ENCODE data around the gene IMMP1L.

IMMP1L gene

DNA sequence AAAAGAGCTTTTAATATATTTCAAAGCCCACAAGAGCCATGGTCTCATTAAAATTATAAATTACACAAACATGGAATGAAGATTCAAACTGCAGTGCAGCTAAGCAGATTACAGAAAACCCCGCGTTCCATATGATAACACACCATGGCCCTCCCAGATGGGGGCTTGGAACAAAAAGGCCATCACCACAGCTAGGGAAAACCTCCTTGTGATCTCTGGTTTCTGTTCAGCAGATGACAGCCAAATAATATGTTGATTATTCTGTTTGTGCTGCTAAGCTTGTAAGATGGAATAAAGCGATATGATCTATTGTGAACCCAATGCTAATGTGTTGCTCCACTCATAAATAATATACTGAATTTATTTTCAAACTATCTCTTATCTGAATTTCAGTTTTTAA lies 28.5 kb downstream of the IMMP1L start:
- no peak for DNase-seq (ENCODE audit: low read depth in 1 of 2, low spot score in 1 of 2)
- Histone ChIP-seq H3K4me3 (replicated peaks; ENCODE audit: insufficient read depth, low read length) (no peak overlapping the region), H3K27ac (replicated peaks) (no peak overlapping the region), H3K27me3 (ENCODE audit: insufficient read depth, poor library complexity, severe bottlenecking) (no peaks in the 10 kb centered on the region)
- TF ChIP-seq POLR2AphosphoS5 (IDR thresholded peaks at IDR 0.05; ENCODE audit: low read depth) = no peak
- no peak for TF ChIP-seq SPI1 (IDR thresholded peaks at IDR 0.05; ENCODE audit: borderline replicate concordance, low read depth)
- no peak for TF ChIP-seq GABPA (IDR thresholded peaks at IDR 0.05; ENCODE audit: low read depth)
- TF ChIP-seq, protein P1, sequence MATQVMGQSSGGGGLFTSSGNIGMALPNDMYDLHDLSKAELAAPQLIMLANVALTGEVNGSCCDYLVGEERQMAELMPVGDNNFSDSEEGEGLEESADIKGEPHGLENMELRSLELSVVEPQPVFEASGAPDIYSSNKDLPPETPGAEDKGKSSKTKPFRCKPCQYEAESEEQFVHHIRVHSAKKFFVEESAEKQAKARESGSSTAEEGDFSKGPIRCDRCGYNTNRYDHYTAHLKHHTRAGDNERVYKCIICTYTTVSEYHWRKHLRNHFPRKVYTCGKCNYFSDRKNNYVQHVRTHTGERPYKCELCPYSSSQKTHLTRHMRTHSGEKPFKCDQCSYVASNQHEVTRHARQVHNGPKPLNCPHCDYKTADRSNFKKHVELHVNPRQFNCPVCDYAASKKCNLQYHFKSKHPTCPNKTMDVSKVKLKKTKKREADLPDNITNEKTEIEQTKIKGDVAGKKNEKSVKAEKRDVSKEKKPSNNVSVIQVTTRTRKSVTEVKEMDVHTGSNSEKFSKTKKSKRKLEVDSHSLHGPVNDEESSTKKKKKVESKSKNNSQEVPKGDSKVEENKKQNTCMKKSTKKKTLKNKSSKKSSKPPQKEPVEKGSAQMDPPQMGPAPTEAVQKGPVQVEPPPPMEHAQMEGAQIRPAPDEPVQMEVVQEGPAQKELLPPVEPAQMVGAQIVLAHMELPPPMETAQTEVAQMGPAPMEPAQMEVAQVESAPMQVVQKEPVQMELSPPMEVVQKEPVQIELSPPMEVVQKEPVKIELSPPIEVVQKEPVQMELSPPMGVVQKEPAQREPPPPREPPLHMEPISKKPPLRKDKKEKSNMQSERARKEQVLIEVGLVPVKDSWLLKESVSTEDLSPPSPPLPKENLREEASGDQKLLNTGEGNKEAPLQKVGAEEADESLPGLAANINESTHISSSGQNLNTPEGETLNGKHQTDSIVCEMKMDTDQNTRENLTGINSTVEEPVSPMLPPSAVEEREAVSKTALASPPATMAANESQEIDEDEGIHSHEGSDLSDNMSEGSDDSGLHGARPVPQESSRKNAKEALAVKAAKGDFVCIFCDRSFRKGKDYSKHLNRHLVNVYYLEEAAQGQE (IDR thresholded peaks at IDR 0.05; ENCODE audit: insufficient replicate concordance, low read depth) = no peak
- TF ChIP-seq, protein P2, sequence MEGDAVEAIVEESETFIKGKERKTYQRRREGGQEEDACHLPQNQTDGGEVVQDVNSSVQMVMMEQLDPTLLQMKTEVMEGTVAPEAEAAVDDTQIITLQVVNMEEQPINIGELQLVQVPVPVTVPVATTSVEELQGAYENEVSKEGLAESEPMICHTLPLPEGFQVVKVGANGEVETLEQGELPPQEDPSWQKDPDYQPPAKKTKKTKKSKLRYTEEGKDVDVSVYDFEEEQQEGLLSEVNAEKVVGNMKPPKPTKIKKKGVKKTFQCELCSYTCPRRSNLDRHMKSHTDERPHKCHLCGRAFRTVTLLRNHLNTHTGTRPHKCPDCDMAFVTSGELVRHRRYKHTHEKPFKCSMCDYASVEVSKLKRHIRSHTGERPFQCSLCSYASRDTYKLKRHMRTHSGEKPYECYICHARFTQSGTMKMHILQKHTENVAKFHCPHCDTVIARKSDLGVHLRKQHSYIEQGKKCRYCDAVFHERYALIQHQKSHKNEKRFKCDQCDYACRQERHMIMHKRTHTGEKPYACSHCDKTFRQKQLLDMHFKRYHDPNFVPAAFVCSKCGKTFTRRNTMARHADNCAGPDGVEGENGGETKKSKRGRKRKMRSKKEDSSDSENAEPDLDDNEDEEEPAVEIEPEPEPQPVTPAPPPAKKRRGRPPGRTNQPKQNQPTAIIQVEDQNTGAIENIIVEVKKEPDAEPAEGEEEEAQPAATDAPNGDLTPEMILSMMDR (IDR thresholded peaks at IDR 0.05; ENCODE audit: insufficient read depth, low read length) = no peak

DNA sequence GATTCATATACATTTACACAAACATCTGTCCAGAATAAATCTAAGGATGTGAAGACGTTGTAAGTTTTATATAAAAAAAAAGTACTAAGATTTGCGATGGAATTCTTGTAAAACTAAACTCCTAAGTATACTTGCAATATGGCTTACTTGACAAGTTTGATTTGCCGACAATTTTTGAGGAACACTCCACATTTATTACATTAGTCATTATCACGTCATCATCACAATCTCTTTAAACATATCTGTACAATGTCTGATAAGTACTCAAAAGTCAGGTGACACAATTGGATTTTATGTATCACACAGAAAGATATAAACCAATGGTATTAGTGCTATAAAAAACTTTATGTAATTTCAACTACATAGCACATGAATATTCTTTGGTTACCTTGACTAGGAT lies 30.4 kb downstream of the IMMP1L start:
- Histone ChIP-seq H3K27me3 (ENCODE audit: insufficient read depth, poor library complexity, severe bottlenecking) (no peaks in the 10 kb centered on the region), H3K27ac (replicated peaks) (no peak overlapping the region), H3K4me3 (replicated peaks; ENCODE audit: insufficient read depth, low read length) (no peak overlapping the region)
- TF ChIP-seq, protein P1 (IDR thresholded peaks at IDR 0.05; ENCODE audit: insufficient replicate concordance, low read depth) = no peak
- TF ChIP-seq, protein P2 (IDR thresholded peaks at IDR 0.05; ENCODE audit: insufficient read depth, low read length) = no peak
- TF ChIP-seq GABPA (IDR thresholded peaks at IDR 0.05; ENCODE audit: low read depth) = no peak
- no peak for TF ChIP-seq SPI1 (IDR thresholded peaks at IDR 0.05; ENCODE audit: borderline replicate concordance, low read depth)
- TF ChIP-seq POLR2AphosphoS5 (IDR thresholded peaks at IDR 0.05; ENCODE audit: low read depth) = no peak
- DNase-seq (ENCODE audit: low read depth in 1 of 2, low spot score in 1 of 2) = no peak

DNA sequence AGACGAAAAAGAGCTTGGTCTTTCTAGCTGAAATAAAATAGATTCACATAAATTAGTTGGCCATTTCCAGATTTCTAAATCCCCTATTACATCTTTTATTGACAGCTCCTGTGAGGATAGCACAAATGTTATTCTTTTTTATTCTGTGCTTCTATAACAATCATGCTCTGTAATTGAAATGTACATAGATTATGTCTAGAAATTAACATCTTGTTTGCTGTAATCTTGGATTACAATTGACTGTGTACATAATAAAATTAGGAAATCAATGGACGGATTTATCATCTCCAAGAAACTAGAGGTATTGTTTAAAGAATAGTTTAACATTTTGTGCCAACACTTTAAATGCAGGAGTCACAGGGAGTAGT lies 31.2 kb downstream of the IMMP1L start:
- DNase-seq (ENCODE audit: low read depth in 1 of 2, low spot score in 1 of 2) = no peak
- Histone ChIP-seq H3K27ac (replicated peaks) (no peak overlapping the region), H3K4me3 (replicated peaks; ENCODE audit: insufficient read depth, low read length) (no peak overlapping the region), H3K27me3 (ENCODE audit: insufficient read depth, poor library complexity, severe bottlenecking) (no peaks in the 10 kb centered on the region)
- TF ChIP-seq GABPA (IDR thresholded peaks at IDR 0.05; ENCODE audit: low read depth) (no peak), POLR2AphosphoS5 (IDR thresholded peaks at IDR 0.05; ENCODE audit: low read depth) (no peak), SPI1 (IDR thresholded peaks at IDR 0.05; ENCODE audit: borderline replicate concordance, low read depth) (no peak)
- TF ChIP-seq, protein P1 (IDR thresholded peaks at IDR 0.05; ENCODE audit: insufficient replicate concordance, low read depth) = no peak
- TF ChIP-seq, protein P2 (IDR thresholded peaks at IDR 0.05; ENCODE audit: insufficient read depth, low read length) = no peak
